ENCODE measurements around the gene SELENOW. TPM values are rescaled to one million over a fixed set of nuclear protein-coding genes. Genes with fewer than 3 reads are reported as not detected.
"Not testable (repeated sequence)": the region's sequence is repeated elsewhere in the genome, so short reads cannot be mapped to it uniquely, and the experiment has no call there.

Gene SELENOW
- total RNA-seq, 1 donor from 2014 or later: 62.9 TPM

GRCh38 chr19:47818221-47818620 is 39.7 kb downstream of the SELENOW start:
- not testable (repeated sequence) for DNase-seq (ENCODE audit: low spot score); ATAC-seq

DNA sequence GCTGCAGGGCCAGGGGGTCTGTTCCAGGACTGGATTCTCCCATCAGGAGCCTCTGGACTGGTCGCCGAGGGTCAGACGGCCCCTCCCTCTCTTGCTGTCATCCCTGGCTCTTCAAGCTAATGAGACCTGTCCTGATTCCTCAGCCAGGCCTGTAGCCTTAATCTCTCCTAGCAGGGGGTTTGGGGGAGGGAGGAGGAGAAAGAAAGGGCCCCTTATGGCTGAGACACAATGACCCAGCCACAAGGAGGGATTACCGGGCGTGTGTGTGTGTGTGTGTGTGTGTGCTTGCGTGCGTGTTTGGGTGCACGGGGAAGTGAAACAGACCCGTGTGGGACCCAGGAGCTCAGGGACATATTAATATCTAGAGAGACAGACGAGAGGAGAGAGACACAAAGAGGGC is 41.4 kb downstream of the SELENOW start:
- ATAC-seq (no peak), DNase-seq (ENCODE audit: low spot score) (no peak)

- ATAC-seq: no peak
- no peak for DNase-seq (ENCODE audit: low spot score)
These were observed 41.9 kb downstream of the SELENOW start for GRCh38 chr19:47820410-47820809.

- DNase-seq (ENCODE audit: low spot score) (no peak), ATAC-seq (no peak)
These were observed 43.0 kb downstream of the SELENOW start, which contains the start of gene CRX for GRCh38 chr19:47821460-47822020. Gene CRX, plus strand, starts transcription at chr19:47821937. Its CDS starts 12,507 bp downstream, at chr19:47834444.

- DNase-seq (ENCODE audit: low spot score) (no peak), ATAC-seq (no peak)
These were observed 45.9 kb downstream of the SELENOW start for GRCh38 chr19:47824396-47824795.

DNA sequence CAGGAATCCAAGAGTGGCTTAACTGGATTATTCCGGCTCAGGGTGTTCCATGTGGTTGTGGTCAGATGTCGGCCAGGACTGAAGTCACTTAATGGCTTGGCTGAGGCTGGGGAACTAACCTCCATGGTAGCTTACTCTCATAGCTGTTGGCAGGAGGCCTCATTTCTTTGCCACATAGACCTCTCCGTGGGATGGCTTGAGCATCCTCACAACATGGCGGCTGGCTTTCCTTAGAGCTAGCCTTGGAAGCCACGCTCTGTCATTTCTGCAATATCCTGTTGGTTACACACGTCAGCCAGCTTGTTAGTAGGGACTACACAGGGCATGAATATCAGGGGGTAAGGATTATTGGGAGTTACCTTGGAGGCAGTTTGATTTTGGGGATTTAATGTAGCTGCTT is 48.3 kb downstream of the SELENOW start:
- no peak for ATAC-seq

GRCh38 chr19:47832723-47833122 is 54.2 kb downstream of the SELENOW start:
- ATAC-seq (no peak), DNase-seq (ENCODE audit: low spot score) (no peak)

More for the DNA sequence above, 48.3 kb downstream of the SELENOW start:
- DNase-seq (ENCODE audit: low spot score): no peak

Other genes starting within 250 kb of the SELENOW start
- gene ZNF541, start 205.6 kb upstream of the SELENOW start, total RNA-seq: 0.08 TPM
- 6.7 TPM for gene BICRA, start 169.6 kb upstream of the SELENOW start, total RNA-seq
- 6.3 TPM for gene EHD2, start 65.3 kb upstream of the SELENOW start, total RNA-seq
- gene NOP53, start 33.2 kb upstream of the SELENOW start, total RNA-seq: 80.3 TPM
- gene TPRX1, start 25.8 kb downstream of the SELENOW start, total RNA-seq: not detected
- not detected for gene CRX, start 43.2 kb downstream of the SELENOW start, total RNA-seq
- gene TPRX2, start 80.5 kb downstream of the SELENOW start, total RNA-seq: not detected
- gene SULT2A1, start 107.6 kb downstream of the SELENOW start, total RNA-seq: 347 TPM
- gene BSPH1, start 213.5 kb downstream of the SELENOW start, total RNA-seq: not detected
- not detected for gene ELSPBP1, start 215.9 kb downstream of the SELENOW start, total RNA-seq

Measured in left lobe of liver (tissue), 2 donors.